CD4-positive, alpha-beta T cell (primary cell): ENCODE results near the gene ARGFX. TPM values are rescaled to one million over a fixed set of nuclear protein-coding genes. Genes with fewer than 3 reads are reported as not detected.

Experiments used
- ATAC-seq: fragments of 200-7000 bp; cut with Tn5 transposase; one replicate; pipeline ENCODE4 v1.10.0; 2022; ENCODE audit warnings: mild to moderate bottlenecking; ENCODE audit not compliant: poor library complexity
- CTCF ChIA-PET: fragments of 350-600 bp; sonication (Branson Sonifier 250); formaldehyde crosslinking; loops from one replicate; lab custom pipeline; 2021; ENCODE audit warnings: antibody characterized with exemption, inconsistent platforms; lab: Charles Lee
- POLR2A ChIA-PET: fragments of 350-600 bp; sonication (Branson Sonifier 250); formaldehyde crosslinking; loops from one replicate; lab custom pipeline; 2021; ENCODE audit warnings: antibody characterized with exemption, inconsistent platforms; lab: Charles Lee
- DNase-seq, 14 experiments: peaks; one replicate each; pipeline ENCODE4 v3.0.0-alpha.2; 2013 to 2020; ENCODE audit warnings: mixed read lengths in 2 of 14
- H3K27ac ChIP-seq, 2 donors: one replicate each; pipeline versions ENCODE4 v1.5.1 to v1.7.0; 2013; ENCODE audit warnings: low read length in 2 of 2, low read depth in 1 of 2, mild to moderate bottlenecking in 1 of 2
- H3K27me3 ChIP-seq, 2 experiments: 1 replicate in 1 of 2; 2 replicates in 1 of 2; pipeline versions ENCODE4 v1.6.1 to v1.7.0; 2013; ENCODE audit warnings: low read length in 2 of 2, control low read depth in 1 of 2, mild to moderate bottlenecking in 1 of 2, moderate library complexity in 1 of 2; ENCODE audit not compliant: insufficient read depth in 2 of 2, control insufficient read depth in 1 of 2
- H3K36me3 ChIP-seq: one replicate; pipeline ENCODE4 v1.6.1; 2013; ENCODE audit warnings: low read length, control low read depth; ENCODE audit not compliant: insufficient read depth
- H3K4me1 ChIP-seq: one replicate; pipeline ENCODE4 v1.6.1; 2013; ENCODE audit warnings: low read length, control low read depth; ENCODE audit not compliant: insufficient read depth
- H3K4me3 ChIP-seq: one replicate; pipeline ENCODE4 v1.5.1; 2013; ENCODE audit warnings: mild to moderate bottlenecking, low read length, moderate library complexity
- H3K9me3 ChIP-seq, 2 experiments: 1 replicate in 1 of 2; 2 replicates in 1 of 2; pipeline versions ENCODE4 v1.6.1 to v1.7.0; 2013; ENCODE audit warnings: low read length in 2 of 2, mild to moderate bottlenecking in 2 of 2, control low read depth in 1 of 2, moderate library complexity in 1 of 2; ENCODE audit not compliant: control insufficient read depth in 1 of 2, insufficient read depth in 1 of 2
- H3K27ac Mint-ChIP-seq: one replicate; pipeline ENCODE4 v1.8.0; 2020; ENCODE audit warnings: mixed read lengths
- H3K27me3 Mint-ChIP-seq: one replicate; pipeline ENCODE4 v1.8.0; 2021; ENCODE audit warnings: mixed read lengths
- H3K36me3 Mint-ChIP-seq: one replicate; pipeline ENCODE4 v1.8.0; 2021; ENCODE audit warnings: low read depth, mixed read lengths
- H3K4me1 Mint-ChIP-seq: one replicate; pipeline ENCODE4 v1.8.0; 2021; ENCODE audit warnings: low read depth, mixed read lengths
- H3K4me3 Mint-ChIP-seq: one replicate; pipeline ENCODE4 v1.8.0; 2020; ENCODE audit warnings: mild to moderate bottlenecking, mixed read lengths
- H3K9me3 Mint-ChIP-seq: one replicate; pipeline ENCODE4 v1.8.0; 2020; ENCODE audit warnings: mixed read lengths
- CTCF ChIP-seq: fragments of 200-600 bp; IDR thresholded peaks from one replicate; pipeline ENCODE4 v1.8.0; 2022; ENCODE audit warnings: antibody characterized with exemption, mild to moderate bottlenecking
- intact Hi-C, 2 experiments: fragments of 100-400 bp; cut with DNase I in 1 of 2; cut with micrococcal nuclease in 1 of 2; formaldehyde crosslinking; loops; one replicate each; pipeline versions ENCODE4 v1.15.1 to v1.9.0; 2023 to 2025; cut with DNase I, micrococcal nuclease
- total RNA-seq, 174 experiments: library from RNA in 2 of 174; stranded (reverse) in 2 of 174; gene quantifications; one replicate each; pipeline ENCODE4 v1.2.3 and lab custom pipeline; 2021 to 2026

Gene ARGFX
- total RNA-seq, 2 experiments from 2014 or later, result not detected

GRCh38 chr3:121601212-121601812 lies 33.6 kb downstream of the ARGFX start:
- H3K27ac Mint-ChIP-seq, result no peak overlapping the region
- ATAC-seq (no peak), DNase-seq (no peak)
- no peaks in the 10 kb centered on the region for H3K36me3 Mint-ChIP-seq
- no peak overlapping the region for H3K4me3 ChIP-seq
- ChIA-PET CTCF (no interaction called here), POLR2A (no interaction called here)
- H3K27ac ChIP-seq, result no peak overlapping the region
- H3K27me3 ChIP-seq, result no peaks in the 10 kb centered on the region
- H3K4me1 ChIP-seq, result no peaks in the 10 kb centered on the region
- intact Hi-C loops, result no loop called here
- no peaks in the 10 kb centered on the region for H3K4me1 Mint-ChIP-seq
- H3K27me3 Mint-ChIP-seq, result no peaks in the 10 kb centered on the region
- no peak for TF ChIP-seq CTCF
- no peaks in the 10 kb centered on the region for H3K9me3 ChIP-seq
- no peak overlapping the region for H3K4me3 Mint-ChIP-seq
- H3K36me3 ChIP-seq, result no peaks in the 10 kb centered on the region
- no peaks in the 10 kb centered on the region for H3K9me3 Mint-ChIP-seq

GRCh38 chr3:121604759-121605158 lies 37.0 kb downstream of the ARGFX start:
- Mint-ChIP-seq H3K27me3 (no peaks in the 10 kb centered on the region), H3K4me1 (no peaks in the 10 kb centered on the region), H3K9me3 (no peaks in the 10 kb centered on the region), H3K27ac (no peak overlapping the region), H3K36me3 (no peaks in the 10 kb centered on the region), H3K4me3 (no peak overlapping the region)
- H3K36me3 ChIP-seq, result no peaks in the 10 kb centered on the region
- no peaks in the 10 kb centered on the region for H3K4me1 ChIP-seq
- ATAC-seq (no peak), DNase-seq (no peak)
- H3K27me3 ChIP-seq, result no peaks in the 10 kb centered on the region
- no peak overlapping the region for H3K4me3 ChIP-seq
- H3K27ac ChIP-seq, result no peak overlapping the region
- no peak for TF ChIP-seq CTCF
- CTCF ChIA-PET, result no interaction called here
- H3K9me3 ChIP-seq, result no peaks in the 10 kb centered on the region
- POLR2A ChIA-PET, result no interaction called here
- intact Hi-C loops, result no loop called here

GRCh38 chr3:121606106-121606505 lies 38.4 kb downstream of the ARGFX start:
- H3K27ac Mint-ChIP-seq, result no peak overlapping the region
- Histone ChIP-seq H3K9me3 (no peaks in the 10 kb centered on the region), H3K27ac (no peak overlapping the region), H3K4me1 (no peaks in the 10 kb centered on the region), H3K4me3 (no peak overlapping the region), H3K36me3 (no peaks in the 10 kb centered on the region), H3K27me3 (no peaks in the 10 kb centered on the region)
- ChIA-PET CTCF (no interaction called here), POLR2A (interaction anchor here (0.7 kb wide), 1 partner anchor 958 kb away, joined by 3 read pairs; the partner anchor contains the start of genes DTX3L and PARP9)
- no peaks in the 10 kb centered on the region for H3K36me3 Mint-ChIP-seq
- H3K4me3 Mint-ChIP-seq, result no peak overlapping the region
- TF ChIP-seq CTCF, result no peak
- no peaks in the 10 kb centered on the region for H3K9me3 Mint-ChIP-seq
- ATAC-seq (no peak), DNase-seq (no peak)
- intact Hi-C loops, result no loop called here
- no peaks in the 10 kb centered on the region for H3K27me3 Mint-ChIP-seq
- H3K4me1 Mint-ChIP-seq, result no peaks in the 10 kb centered on the region

Other genes starting within 250 kb of the ARGFX start
- gene POLQ, start 22.0 kb upstream of the ARGFX start, total RNA-seq, result under 1 TPM; 0.17 to 0.30 TPM
- gene FBXO40, start 25.4 kb downstream of the ARGFX start, total RNA-seq, result not detected
- 100 to 1,000 TPM; 204 to 206 TPM for gene HCLS1, start 93.0 kb downstream of the ARGFX start, total RNA-seq
- gene GOLGB1, start 181.8 kb downstream of the ARGFX start, total RNA-seq, result 10 to 100 TPM; 49.8 to 50.2 TPM